Measurements from ENCODE around the gene ITGAE.
"Not testable (repeated sequence)": the region's sequence is repeated elsewhere in the genome, so short reads cannot be mapped to it uniquely, and the experiment has no call there.

The ITGAE gene

GRCh38 chr17:3729881-3730280, 71.1 kb downstream of the ITGAE start:
- TF ChIP-seq CTCF (IDR thresholded peaks at IDR 0.05; ENCODE audit: borderline replicate concordance, insufficient read depth, low read depth, low read length) = no peak
- no peak overlapping the region for H3K4me3 ChIP-seq (ENCODE audit: low read depth, low read length)

DNA sequence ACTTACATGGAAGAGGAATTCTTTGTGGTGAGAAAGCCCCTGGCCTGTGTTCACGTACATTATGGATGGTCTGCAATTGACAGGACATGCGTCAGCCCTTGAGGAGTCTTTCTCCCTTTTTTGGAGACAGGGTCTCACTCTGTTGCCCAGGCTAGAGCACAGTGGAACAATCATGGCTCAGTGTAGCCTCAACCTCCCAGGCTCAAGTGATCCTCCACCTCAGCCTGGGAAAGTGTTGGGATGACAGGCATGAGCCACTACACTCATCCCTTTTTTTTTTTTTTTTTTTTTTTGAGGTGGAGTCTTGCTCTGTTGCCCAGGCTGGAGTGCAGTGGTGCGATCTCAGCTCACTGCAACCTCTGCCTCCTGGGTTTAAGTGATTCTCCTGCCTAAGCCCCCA, 72.9 kb downstream of the ITGAE start:
- not testable (repeated sequence) for H3K4me3 ChIP-seq (ENCODE audit: low read depth, low read length)

DNA sequence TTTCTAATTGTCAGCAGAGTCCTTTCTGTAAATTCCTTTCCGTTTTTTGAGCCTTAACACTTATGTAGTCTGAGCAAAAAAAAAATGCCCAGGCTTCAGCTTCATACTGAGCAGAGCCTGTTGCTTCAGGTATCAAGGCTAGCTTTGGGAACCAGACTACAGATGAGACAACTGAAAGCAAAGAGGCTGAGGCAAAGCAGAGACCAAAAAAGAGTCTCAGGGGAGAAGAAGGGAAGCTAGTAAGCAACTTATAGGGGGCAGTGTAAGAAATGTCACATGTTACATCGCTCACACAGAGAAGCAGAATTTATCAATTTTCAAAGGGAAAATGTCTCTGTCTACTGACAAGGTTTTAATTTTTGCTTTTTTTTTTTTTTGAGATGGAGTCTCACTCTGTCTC, 73.9 kb downstream of the ITGAE start:
- TF ChIP-seq CTCF (IDR thresholded peaks at IDR 0.05; ENCODE audit: borderline replicate concordance, insufficient read depth, low read depth, low read length) = no peak
- no peak overlapping the region for H3K4me3 ChIP-seq (ENCODE audit: low read depth, low read length)

DNA sequence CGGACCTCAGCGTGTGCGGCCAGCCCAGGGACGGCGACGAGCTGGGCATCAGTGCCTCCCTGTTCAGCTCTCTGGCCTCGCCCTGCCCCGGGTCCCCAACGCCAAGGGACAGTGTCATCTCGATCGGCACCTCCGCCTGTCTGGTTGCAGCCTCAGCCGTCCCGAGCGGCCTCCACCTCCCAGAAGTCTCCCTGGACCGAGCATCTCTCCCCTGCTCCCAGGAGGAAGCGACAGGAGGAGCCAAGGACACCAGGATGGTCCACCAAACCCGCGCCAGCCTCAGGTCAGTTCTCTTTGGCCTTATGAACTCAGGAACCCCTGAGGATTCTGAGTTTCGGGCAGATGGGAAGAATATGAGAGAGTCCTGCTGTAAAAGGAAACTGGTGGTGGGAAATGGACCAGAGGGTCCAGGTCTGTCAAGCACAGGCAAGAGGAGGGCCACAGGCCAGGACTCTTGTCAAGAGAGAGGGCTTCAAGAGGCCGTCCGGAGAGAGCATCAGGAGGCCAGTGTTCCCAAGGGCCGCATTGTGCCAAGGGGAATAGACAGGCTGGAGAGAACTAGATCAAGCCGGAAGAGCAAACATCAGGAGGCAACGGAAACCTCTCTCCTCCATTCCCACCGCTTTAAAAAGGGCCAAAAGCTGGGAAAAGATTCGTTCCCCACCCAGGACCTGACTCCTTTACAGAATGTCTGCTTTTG, 76.5 kb downstream of the ITGAE start:
- peak overlapping the region; percentile 98 for H3K4me3 ChIP-seq (ENCODE audit: low read depth, low read length)
- no peak for TF ChIP-seq CTCF (IDR thresholded peaks at IDR 0.05; ENCODE audit: borderline replicate concordance, insufficient read depth, low read depth, low read length)

DNA sequence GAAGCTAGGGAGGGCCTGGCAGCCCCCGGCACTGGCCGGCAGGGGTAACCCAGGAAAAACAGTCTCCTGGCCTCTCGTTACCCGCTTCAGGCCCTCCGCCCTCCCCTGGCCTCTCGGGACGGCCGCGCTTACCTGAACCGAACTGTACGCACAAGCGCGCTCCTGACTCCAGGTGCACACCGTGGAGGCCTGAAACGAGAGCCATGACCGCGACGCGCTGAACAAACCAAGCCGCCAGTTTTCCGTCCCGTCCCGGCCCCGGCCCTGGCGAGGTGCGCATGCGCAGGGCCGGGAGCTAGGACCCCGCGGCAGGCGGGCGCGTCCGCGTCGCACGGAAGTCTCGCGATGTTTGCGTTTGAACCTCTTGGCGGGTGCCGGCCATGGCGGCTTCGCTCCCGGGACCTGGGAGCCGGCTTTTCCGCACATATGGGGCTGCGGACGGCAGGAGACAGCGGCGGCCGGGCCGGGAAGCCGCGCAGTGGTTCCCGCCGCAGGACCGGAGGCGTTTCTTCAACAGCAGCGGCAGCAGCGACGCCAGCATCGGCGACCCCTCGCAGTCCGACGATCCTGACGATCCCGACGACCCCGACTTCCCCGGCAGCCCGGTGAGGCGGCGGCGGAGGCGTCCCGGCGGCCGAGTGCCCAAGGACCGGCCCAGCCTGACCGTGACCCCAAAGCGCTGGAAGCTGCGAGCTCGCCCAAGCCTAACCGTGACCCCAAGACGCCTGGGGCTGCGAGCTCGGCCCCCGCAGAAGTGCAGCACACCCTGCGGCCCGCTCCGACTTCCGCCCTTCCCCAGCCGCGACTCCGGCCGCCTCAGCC, 77.2 kb downstream of the ITGAE start, which contains the start of gene HASPIN:
Gene HASPIN, plus strand, starts transcription at position 348 of the 822 bp plus-strand sequence. Its CDS starts 33 bp downstream, at position 381.
- peak; percentile 29; the same call in 1 of the 2 replicates for TF ChIP-seq CTCF (IDR thresholded peaks at IDR 0.05; ENCODE audit: borderline replicate concordance, insufficient read depth, low read depth, low read length)
- H3K4me3 ChIP-seq (ENCODE audit: low read depth, low read length) = peak within 1 kb of the TSS; percentile 98

DNA sequence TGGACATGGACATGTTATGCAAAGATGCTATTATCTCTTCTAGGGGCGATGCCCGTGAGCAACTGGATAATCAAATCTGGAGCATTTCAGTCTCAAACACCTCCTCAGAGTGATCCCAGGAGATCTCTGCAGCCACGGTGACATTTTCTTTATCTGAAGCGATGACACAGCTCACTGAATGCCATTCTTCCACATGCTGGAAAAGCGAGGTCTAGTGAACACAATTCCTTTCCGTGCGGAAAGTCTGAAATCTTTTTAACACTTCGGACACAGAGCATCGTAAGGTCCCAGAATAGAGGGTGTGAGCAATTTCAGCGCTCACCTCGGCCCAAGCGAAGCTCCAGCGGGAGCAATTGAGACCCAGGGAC, 77.8 kb downstream of the ITGAE start:
- H3K4me3 ChIP-seq (ENCODE audit: low read depth, low read length) = peak overlapping the region; percentile 98
- no peak for TF ChIP-seq CTCF (IDR thresholded peaks at IDR 0.05; ENCODE audit: borderline replicate concordance, insufficient read depth, low read depth, low read length)

DNA sequence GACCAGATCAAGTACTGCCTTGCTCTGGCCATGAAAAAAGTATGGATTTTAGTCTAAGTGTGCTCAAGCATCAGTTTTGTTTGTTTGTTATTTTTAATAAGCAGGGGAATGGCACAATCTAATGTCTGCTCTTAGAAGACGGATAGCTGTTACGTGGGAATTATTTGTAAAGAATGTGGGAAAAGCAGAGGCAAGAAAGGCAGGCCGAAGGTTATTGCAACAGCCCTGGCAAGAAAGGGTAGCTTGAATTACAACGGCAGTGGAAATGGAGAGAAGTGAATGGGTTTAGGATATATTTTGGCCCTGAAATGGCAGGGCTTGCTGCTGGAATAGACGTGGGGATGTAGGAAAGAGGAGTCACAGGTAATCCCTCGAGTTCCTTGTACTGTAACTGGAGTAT, 78.3 kb downstream of the ITGAE start:
- peak overlapping the region; percentile 98 for H3K4me3 ChIP-seq (ENCODE audit: low read depth, low read length)
- no peak for TF ChIP-seq CTCF (IDR thresholded peaks at IDR 0.05; ENCODE audit: borderline replicate concordance, insufficient read depth, low read depth, low read length)

All from GM12875 (cell line).